GM23248 (cell line): ENCODE results near the gene HHATL. TPM values are rescaled to one million over a fixed set of nuclear protein-coding genes. Genes with fewer than 3 reads are reported as not detected.

ENCODE experiments used
- DNase-seq: peaks from one replicate; pipeline ENCODE4 v3.0.0-alpha.2; 2015
- H2AFZ ChIP-seq: fragments of 200-600 bp; sonication (generic); 2 replicates; pipeline ENCODE4 v1.6.1; 2016; ENCODE audit warnings: antibody characterized with exemption
- H3F3A ChIP-seq: fragments of 200-600 bp; sonication (generic); 2 replicates; pipeline ENCODE4 v1.6.1; 2016; ENCODE audit warnings: mild to moderate bottlenecking, antibody characterized with exemption, mixed run types; ENCODE audit not compliant: insufficient read depth
- H3K27ac ChIP-seq: fragments of 200-600 bp; sonication (generic); 2 replicates; pipeline ENCODE4 v1.5.1; 2016; ENCODE audit warnings: mild to moderate bottlenecking
- H3K27me3 ChIP-seq: fragments of 200-600 bp; sonication (generic); replicated peaks from 2 replicates; pipeline ENCODE4 v1.6.1; 2016; ENCODE audit warnings: mild to moderate bottlenecking; ENCODE audit not compliant: insufficient read depth
- H3K36me3 ChIP-seq: fragments of 200-600 bp; sonication (generic); 2 replicates; pipeline ENCODE4 v1.6.1; 2016; ENCODE audit warnings: low read depth, mild to moderate bottlenecking
- H3K4me1 ChIP-seq: fragments of 200-600 bp; sonication (generic); 2 replicates; pipeline ENCODE4 v1.6.1; 2016; ENCODE audit warnings: mild to moderate bottlenecking; ENCODE audit not compliant: insufficient read depth
- H3K4me2 ChIP-seq: fragments of 200-600 bp; sonication (generic); one replicate; pipeline ENCODE4 v1.6.1; 2016; ENCODE audit warnings: mild to moderate bottlenecking; ENCODE audit not compliant: unreplicated experiment
- H3K4me3 ChIP-seq: fragments of 200-600 bp; sonication (generic); 2 replicates; pipeline ENCODE4 v1.5.1; 2016; ENCODE audit warnings: mild to moderate bottlenecking
- H3K79me2 ChIP-seq: fragments of 200-600 bp; sonication (generic); 2 replicates; pipeline ENCODE4 v1.6.1; 2016; ENCODE audit warnings: mild to moderate bottlenecking; ENCODE audit not compliant: insufficient read depth
- H3K9ac ChIP-seq: fragments of 200-600 bp; sonication (generic); 2 replicates; pipeline ENCODE4 v1.6.1; 2016; ENCODE audit warnings: mild to moderate bottlenecking
- H3K9me2 ChIP-seq: fragments of 200-600 bp; sonication (generic); 2 replicates; pipeline ENCODE4 v1.6.1; 2016; ENCODE audit warnings: mixed run types, mild to moderate bottlenecking, moderate library complexity; ENCODE audit not compliant: insufficient read depth
- H3K9me3 ChIP-seq: fragments of 200-600 bp; sonication (generic); one replicate; pipeline ENCODE4 v1.6.1; 2017; ENCODE audit warnings: low read depth
- H4K20me1 ChIP-seq: fragments of 200-600 bp; sonication (generic); 2 replicates; pipeline ENCODE4 v1.6.0; 2016; ENCODE audit not compliant: insufficient read depth
- EZH2 ChIP-seq: fragments of 200-600 bp; sonication (generic); IDR thresholded peaks from 2 replicates; pipeline ENCODE4 v1.6.1; 2018; ENCODE audit warnings: antibody characterized with exemption, mild to moderate bottlenecking; ENCODE audit not compliant: insufficient read depth, poor library complexity, severe bottlenecking
- EZH2phosphoT487 ChIP-seq: fragments of 200-600 bp; sonication (generic); IDR thresholded peaks from 2 replicates; pipeline ENCODE4 v1.6.1; 2018; ENCODE audit warnings: antibody characterized with exemption, moderate library complexity, mild to moderate bottlenecking, low read depth; ENCODE audit not compliant: insufficient read depth
- WGBS, 2 experiments: methylation state at CpG; one replicate each; pipeline ENCODE4 v1.1.6; 2015 to 2017; ENCODE audit warnings: low lambda C conversion rate in 2 of 2, low coverage in 1 of 2; ENCODE audit errors: missing lambda C conversion rate in 2 of 2; 5-methylcytosine and 5-hydroxymethylcytosine counted together
- in situ Hi-C: fragments of 300-500 bp; cut with MboI; formaldehyde crosslinking; loops from 2 replicates; pipeline ENCODE4 v1.15.0; 2020
- polyA plus RNA-seq: library from polyadenylated mRNA; unstranded; fragments of >200 nt; fragmentation: Nextera tagmentation; extraction: Ambion mirVana; gene quantifications from 2 replicates; pipeline ENCODE4 v1.2.1, GENCODE V29; 2016
- total RNA-seq: library from RNA; depleted of rRNA; stranded (reverse); fragments of >200 nt; shearing (Covaris generic); gene quantifications from 2 replicates; pipeline ENCODE4 v1.2.3, GENCODE V29; 2014

The HHATL gene
- total and polyA plus RNA-seq, 2 experiments from 2014 or later, result not detected

DNA sequence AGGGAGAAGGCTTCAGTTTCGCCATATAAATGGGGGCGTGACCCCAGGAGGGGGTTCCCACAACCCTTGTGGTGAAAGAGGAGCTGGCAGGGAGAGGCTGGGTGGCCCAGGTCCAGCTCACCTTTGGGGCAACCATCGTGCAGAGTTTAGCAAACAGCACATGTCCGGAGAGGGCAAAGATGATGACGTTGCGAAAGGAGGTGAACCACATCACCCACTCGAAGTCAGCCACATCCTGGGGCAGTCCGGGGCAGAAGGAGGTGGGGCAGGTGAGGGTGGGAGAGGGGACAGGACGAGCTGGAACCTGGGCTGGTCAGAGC lies 3.7 kb downstream of the HHATL start:
- Histone ChIP-seq H3K36me3 (no peaks in the 10 kb centered on the region), H3K9ac (no peak overlapping the region)
- DNase-seq, result no peak

GRCh38 chr3:42698216-42698910 lies 4.2 kb downstream of the HHATL start:
- no peak overlapping the region for H3K4me2 ChIP-seq
- WGBS, 2 experiments, result 73% methylated on average over 7 of the region's 7 CpGs
- in situ Hi-C loops, result no loop called here
- H3K9ac ChIP-seq, result no peak overlapping the region
- no peak overlapping the region for H3K27ac ChIP-seq
- DNase-seq, result no peak
- no peaks in the 10 kb centered on the region for H3K4me1 ChIP-seq
- H3F3A ChIP-seq, result no peaks in the 10 kb centered on the region
- H3K36me3 ChIP-seq, result no peaks in the 10 kb centered on the region
- no peak overlapping the region for H2AFZ ChIP-seq
- H3K27me3 ChIP-seq, result 0 out of 2 replicates have a peak, but pooled peaks cover 3% of the 10 kb centered on the region
- TF ChIP-seq EZH2, result no peak
- TF ChIP-seq EZH2phosphoT487, result no peak
- no peaks in the 10 kb centered on the region for H3K9me3 ChIP-seq
- H3K4me3 ChIP-seq, result no peak overlapping the region
- no peaks in the 10 kb centered on the region for H4K20me1 ChIP-seq
- no peaks in the 10 kb centered on the region for H3K79me2 ChIP-seq
- no peaks in the 10 kb centered on the region for H3K9me2 ChIP-seq

More for the DNA sequence above, 3.7 kb downstream of the HHATL start:
- no peaks in the 10 kb centered on the region for H3K9me3 ChIP-seq
- no peak overlapping the region for H3K27ac ChIP-seq
- H3K4me2 ChIP-seq, result no peak overlapping the region
- 59 to 70% methylated on average over 9 of the region's 9 CpGs for WGBS, 2 experiments
- in situ Hi-C loops, result no loop called here
- H2AFZ ChIP-seq, result no peak overlapping the region
- 0 out of 2 replicates have a peak, but pooled peaks cover 3% of the 10 kb centered on the region for H3K27me3 ChIP-seq
- H3F3A ChIP-seq, result no peaks in the 10 kb centered on the region
- H3K4me1 ChIP-seq, result no peaks in the 10 kb centered on the region
- H3K79me2 ChIP-seq, result no peaks in the 10 kb centered on the region
- no peaks in the 10 kb centered on the region for H3K9me2 ChIP-seq
- no peak for TF ChIP-seq EZH2
- no peak for TF ChIP-seq EZH2phosphoT487
- H3K4me3 ChIP-seq, result no peak overlapping the region
- no peaks in the 10 kb centered on the region for H4K20me1 ChIP-seq

DNA sequence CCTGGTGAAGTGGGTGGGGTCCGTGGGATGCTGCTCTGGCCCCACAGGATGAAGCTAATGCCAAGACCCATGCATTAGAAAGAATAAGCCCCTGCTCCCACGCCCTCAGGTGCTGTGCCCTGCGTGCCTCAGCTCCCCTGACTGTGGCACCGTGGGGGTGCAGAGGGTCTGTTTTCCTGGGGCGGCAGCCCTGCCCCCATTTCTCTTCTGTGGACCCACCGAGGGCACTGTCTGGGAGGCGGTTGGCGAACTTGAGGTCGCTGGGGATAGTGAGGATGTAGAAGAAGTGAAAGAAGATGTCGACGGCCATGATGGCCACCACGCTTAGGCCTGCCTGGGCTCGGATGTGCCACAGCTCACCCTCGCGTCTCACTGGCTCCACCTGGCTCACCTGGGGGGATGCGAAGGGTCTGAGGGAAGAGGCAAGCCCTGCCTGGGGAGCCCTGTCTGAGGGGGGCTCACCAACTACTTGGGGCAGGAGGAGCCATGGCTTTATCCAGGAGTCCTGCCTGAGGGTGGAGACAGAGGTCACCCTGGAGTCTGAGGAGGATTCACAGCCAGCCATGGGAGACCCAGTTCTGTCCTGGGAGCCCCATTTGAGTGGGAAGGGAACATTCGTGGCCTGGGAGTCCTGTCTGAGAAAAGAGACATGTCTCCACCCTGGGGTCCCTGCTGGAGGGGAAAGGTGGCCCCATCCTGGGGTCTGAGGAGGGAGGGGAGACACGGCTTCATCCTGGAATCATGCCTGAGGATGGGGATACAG lies 5.1 kb downstream of the HHATL start:
- Histone ChIP-seq H3K79me2 (no peaks in the 10 kb centered on the region), H3K27ac (no peak overlapping the region), H4K20me1 (no peaks in the 10 kb centered on the region), H3K4me1 (no peaks in the 10 kb centered on the region), H3K4me2 (no peak overlapping the region), H3K9ac (no peak overlapping the region), H3K9me2 (no peaks in the 10 kb centered on the region), H3K9me3 (no peaks in the 10 kb centered on the region), H3K4me3 (no peak overlapping the region), H3K27me3 (0 out of 2 replicates have a peak, but pooled peaks cover 3% of the 10 kb centered on the region), H3F3A (no peaks in the 10 kb centered on the region), H2AFZ (no peak overlapping the region), H3K36me3 (no peaks in the 10 kb centered on the region)
- 76 to 78% methylated on average over 18 of the region's 18 CpGs for WGBS, 2 experiments
- DNase-seq, result no peak
- in situ Hi-C loops, result no loop called here
- TF ChIP-seq EZH2phosphoT487 (no peak), EZH2 (no peak)

- Histone ChIP-seq H3K4me2 (no peak overlapping the region), H3K4me3 (no peak overlapping the region), H3K4me1 (no peaks in the 10 kb centered on the region), H3K9me2 (no peaks in the 10 kb centered on the region), H3K27me3 (0 out of 2 replicates have a peak, but pooled peaks cover 3% of the 10 kb centered on the region), H3K79me2 (no peaks in the 10 kb centered on the region), H4K20me1 (no peaks in the 10 kb centered on the region), H3K36me3 (no peaks in the 10 kb centered on the region), H3K27ac (no peak overlapping the region), H3K9me3 (no peaks in the 10 kb centered on the region), H3F3A (no peaks in the 10 kb centered on the region), H2AFZ (no peak overlapping the region), H3K9ac (no peak overlapping the region)
- TF ChIP-seq EZH2phosphoT487 (no peak), EZH2 (no peak)
- DNase-seq, result no peak
- in situ Hi-C loops, result no loop called here
- 63 to 66% methylated on average over 13 to 19 of the region's 19 CpGs for WGBS, 2 experiments
Observed at GRCh38 chr3:42696356-42697288, 6.0 kb downstream of the HHATL start.
